ENCODE results near the gene SV2C. TPM values are rescaled to one million over a fixed set of nuclear protein-coding genes. Genes with fewer than 3 reads are reported as not detected.
A peak's percentile ranks its signal among the peaks of the same experiment; 100 is the strongest.
"Not testable (repeated sequence)": the region's sequence is repeated elsewhere in the genome, so short reads cannot be mapped to it uniquely, and the experiment has no call there.

Gene SV2C
- total and polyA plus RNA-seq, 5 experiments from 2014 or later, result not detected

- POLR2A ChIA-PET, result no interaction called here
- H3K4me3 Mint-ChIP-seq, result no peak overlapping the region
These were observed 195.1 kb downstream of the SV2C start for GRCh38 chr5:76278261-76278789.

GRCh38 chr5:76280494-76280893 lies 197.3 kb downstream of the SV2C start:
- Mint-ChIP-seq H3K4me1 (peaks cover 0 to 4% (median 1%) of the 10 kb centered on the region in 4 donors), H3K4me3 (no peak overlapping the region), H3K36me3 (no peaks in the 10 kb centered on the region), H3K27ac (no peak overlapping the region), H3K27me3 (no peaks in the 10 kb centered on the region), H3K9me3 (no peaks in the 10 kb centered on the region)
- ATAC-seq, result no peak
- no peak for DNase-seq
- POLR2A ChIA-PET, result no interaction called here

More at GRCh38 chr5:76278261-76278789, 195.1 kb downstream of the SV2C start:
- no peak for ATAC-seq
- H3K9me3 Mint-ChIP-seq, result no peaks in the 10 kb centered on the region
- no peaks in the 10 kb centered on the region for H3K27me3 Mint-ChIP-seq
- H3K4me1 Mint-ChIP-seq, result peaks cover 0 to 3% (median 0%) of the 10 kb centered on the region in 4 donors
- H3K36me3 Mint-ChIP-seq, result no peaks in the 10 kb centered on the region
- no peak overlapping the region for H3K27ac Mint-ChIP-seq
- DNase-seq, result no peak

GRCh38 chr5:76283670-76284069 lies 200.5 kb downstream of the SV2C start:
- peak overlapping the region in 1 of 10 donors; percentile 54 for H3K27ac Mint-ChIP-seq
- POLR2A ChIA-PET, result interaction anchor here (1.0 kb wide), 1 partner anchor 120 kb away, joined by 3 read pairs; no protein-coding TSS in a partner anchor
- H3K9me3 Mint-ChIP-seq, result no peaks in the 10 kb centered on the region
- H3K36me3 Mint-ChIP-seq, result no peaks in the 10 kb centered on the region
- H3K4me1 Mint-ChIP-seq, result peaks cover 0 to 4% (median 1%) of the 10 kb centered on the region in 4 donors
- no peak for DNase-seq
- H3K4me3 Mint-ChIP-seq, result no peak overlapping the region
- no peaks in the 10 kb centered on the region for H3K27me3 Mint-ChIP-seq
- ATAC-seq, result no peak

GRCh38 chr5:76289692-76290091 lies 206.5 kb downstream of the SV2C start:
- Mint-ChIP-seq H3K9me3 (no peaks in the 10 kb centered on the region), H3K27me3 (peaks cover 0 to 2% (median 0%) of the 10 kb centered on the region in 5 donors), H3K36me3 (no peaks in the 10 kb centered on the region), H3K4me1 (peaks cover 0 to 19% (median 5%) of the 10 kb centered on the region in 4 donors), H3K27ac (no peak overlapping the region), H3K4me3 (no peak overlapping the region)
- DNase-seq, result no peak
- no peak for ATAC-seq
- POLR2A ChIA-PET, result no interaction called here

- POLR2A ChIA-PET, result no interaction called here
- Mint-ChIP-seq H3K9me3 (no peaks in the 10 kb centered on the region), H3K4me3 (no peak overlapping the region), H3K27ac (no peak overlapping the region), H3K36me3 (no peaks in the 10 kb centered on the region), H3K27me3 (peaks cover 0 to 9% (median 0%) of the 10 kb centered on the region in 5 donors), H3K4me1 (peaks cover 0 to 22% (median 5%) of the 10 kb centered on the region in 4 donors)
- no peak for ATAC-seq
- no peak for DNase-seq
These were observed 207.2 kb downstream of the SV2C start for GRCh38 chr5:76290321-76290757.

- peaks cover 0 to 16% (median 0%) of the 10 kb centered on the region in 5 donors for H3K27me3 Mint-ChIP-seq
- H3K9me3 Mint-ChIP-seq, result no peaks in the 10 kb centered on the region
- peaks cover 0 to 22% (median 5%) of the 10 kb centered on the region in 4 donors for H3K4me1 Mint-ChIP-seq
- no peak overlapping the region for H3K27ac Mint-ChIP-seq
- ATAC-seq, result no peak
- no peak for DNase-seq
- H3K4me3 Mint-ChIP-seq, result no peak overlapping the region
- POLR2A ChIA-PET, result no interaction called here
- H3K36me3 Mint-ChIP-seq, result no peaks in the 10 kb centered on the region
These were observed 208.3 kb downstream of the SV2C start for GRCh38 chr5:76291305-76292077.

- Mint-ChIP-seq H3K36me3 (no peaks in the 10 kb centered on the region), H3K4me1 (peaks cover 0 to 22% (median 5%) of the 10 kb centered on the region in 4 donors), H3K27ac (no peak overlapping the region), H3K9me3 (no peaks in the 10 kb centered on the region), H3K27me3 (peaks cover 0 to 16% (median 2%) of the 10 kb centered on the region in 5 donors), H3K4me3 (no peak overlapping the region)
- POLR2A ChIA-PET, result interaction anchor here (1.0 kb wide), 1 partner anchor 110 kb away, joined by 3 read pairs; no protein-coding TSS in a partner anchor
- DNase-seq (no peak), ATAC-seq (no peak)
These were observed 209.6 kb downstream of the SV2C start for GRCh38 chr5:76292620-76293322.

- H3K4me3 Mint-ChIP-seq, result no peak overlapping the region
- H3K27ac Mint-ChIP-seq, result no peak overlapping the region
- peaks cover 5 to 32% (median 11%) of the 10 kb centered on the region in 4 donors for H3K4me1 Mint-ChIP-seq
- DNase-seq (no peak), ATAC-seq (no peak)
- POLR2A ChIA-PET, result no interaction called here
- peaks cover 0 to 1% (median 0%) of the 10 kb centered on the region in 3 donors for H3K36me3 Mint-ChIP-seq
- H3K9me3 Mint-ChIP-seq, result no peaks in the 10 kb centered on the region
- peaks cover 0 to 16% (median 2%) of the 10 kb centered on the region in 5 donors for H3K27me3 Mint-ChIP-seq
These were observed 211.4 kb downstream of the SV2C start for GRCh38 chr5:76294573-76294972.

GRCh38 chr5:76298852-76299251 lies 215.7 kb downstream of the SV2C start:
- no peak for DNase-seq
- Mint-ChIP-seq H3K27ac (peak overlapping the region in 2 of 10 donors; percentile 3 to 72), H3K4me1 (peaks cover 5 to 34% (median 14%) of the 10 kb centered on the region in 4 donors), H3K36me3 (peaks cover 0 to 2% (median 0%) of the 10 kb centered on the region in 3 donors), H3K27me3 (peaks cover 0 to 16% (median 2%) of the 10 kb centered on the region in 5 donors), H3K4me3 (no peak overlapping the region), H3K9me3 (no peaks in the 10 kb centered on the region)
- POLR2A ChIA-PET, result no interaction called here
- no peak for ATAC-seq

- peaks cover 5 to 39% (median 20%) of the 10 kb centered on the region in 4 donors for H3K4me1 Mint-ChIP-seq
- ATAC-seq (no peak), DNase-seq (peak in 2 of 10 donors; percentile 10 to 12)
- H3K36me3 Mint-ChIP-seq, result peaks cover 0 to 2% (median 0%) of the 10 kb centered on the region in 3 donors
- peaks cover 0 to 5% (median 0%) of the 10 kb centered on the region in 9 donors for H3K9me3 Mint-ChIP-seq
- peak overlapping the region in 1 of 10 donors; percentile 16 for H3K4me3 Mint-ChIP-seq
- H3K27ac Mint-ChIP-seq, result peak overlapping the region in 5 of 10 donors; percentile 10 to 91 (median 48)
- POLR2A ChIA-PET, result no interaction called here
- peaks cover 0 to 15% (median 2%) of the 10 kb centered on the region in 5 donors for H3K27me3 Mint-ChIP-seq
These were observed 216.4 kb downstream of the SV2C start for GRCh38 chr5:76299592-76299991.

GRCh38 chr5:76301932-76302331 lies 218.7 kb downstream of the SV2C start:
- H3K27ac Mint-ChIP-seq, POLR2A ChIA-PET, ATAC-seq, H3K36me3 Mint-ChIP-seq, DNase-seq, H3K9me3 Mint-ChIP-seq, H3K27me3 Mint-ChIP-seq, H3K4me3 Mint-ChIP-seq: not testable (repeated sequence)
- peaks cover 5 to 45% (median 26%) of the 10 kb centered on the region in 4 donors for H3K4me1 Mint-ChIP-seq

- H3K27me3 Mint-ChIP-seq, H3K27ac Mint-ChIP-seq, DNase-seq, ATAC-seq, H3K9me3 Mint-ChIP-seq, H3K36me3 Mint-ChIP-seq, POLR2A ChIA-PET, H3K4me3 Mint-ChIP-seq: not testable (repeated sequence)
- peaks cover 5 to 45% (median 26%) of the 10 kb centered on the region in 4 donors for H3K4me1 Mint-ChIP-seq
These were observed 219.5 kb downstream of the SV2C start for GRCh38 chr5:76302661-76303060.
